GM19238 (cell line): ENCODE measurements around the gene KLK8.
"Not testable (repeated sequence)": the region's sequence is repeated elsewhere in the genome, so short reads cannot be mapped to it uniquely, and the experiment has no call there.

Experiments
- DNase-seq: peaks from one replicate; pipeline ENCODE4 v3.0.0; 2011; ENCODE audit warnings: low spot score; ENCODE audit not compliant: insufficient read length

The KLK8 gene

DNA sequence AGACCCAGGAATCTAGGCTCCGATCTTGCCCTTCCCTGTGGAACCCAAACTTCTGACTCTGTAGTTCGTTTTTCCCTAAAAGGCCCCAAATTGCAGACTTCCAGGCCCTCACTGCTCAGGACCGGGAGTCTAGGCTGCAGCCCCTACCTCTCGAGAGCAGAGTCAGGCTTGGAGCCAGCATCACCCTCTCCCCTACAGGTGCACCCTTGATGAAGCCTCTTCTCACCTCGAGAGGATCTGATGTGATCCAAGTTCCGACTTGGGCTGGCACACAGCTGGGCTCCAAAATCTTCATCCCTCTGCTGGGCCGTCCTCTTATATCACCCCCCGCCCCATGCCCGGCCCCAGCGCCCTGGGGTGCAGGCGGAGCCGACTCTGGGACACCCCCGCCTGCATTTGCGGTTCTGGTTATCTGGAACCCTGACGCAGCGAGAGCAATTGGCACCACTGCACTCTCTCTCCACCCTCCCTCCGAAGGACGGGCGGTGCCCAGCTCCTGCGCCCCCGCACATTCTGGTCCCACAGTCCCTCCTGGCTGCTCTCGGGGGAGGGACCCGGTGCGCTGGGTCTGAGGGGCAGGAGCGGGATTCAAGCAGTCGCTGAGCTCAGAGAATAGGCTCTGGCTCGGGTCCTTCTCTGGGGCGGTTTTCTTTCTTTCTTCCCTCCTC, 17.6 kb downstream of the KLK8 start, which contains the start of gene KLK7:
Gene KLK7, minus strand, starts transcription at position 293 of the 668 bp plus-strand sequence. CDS start 1,518 bp downstream, outside the sequence.
- DNase-seq, result no peak

DNA sequence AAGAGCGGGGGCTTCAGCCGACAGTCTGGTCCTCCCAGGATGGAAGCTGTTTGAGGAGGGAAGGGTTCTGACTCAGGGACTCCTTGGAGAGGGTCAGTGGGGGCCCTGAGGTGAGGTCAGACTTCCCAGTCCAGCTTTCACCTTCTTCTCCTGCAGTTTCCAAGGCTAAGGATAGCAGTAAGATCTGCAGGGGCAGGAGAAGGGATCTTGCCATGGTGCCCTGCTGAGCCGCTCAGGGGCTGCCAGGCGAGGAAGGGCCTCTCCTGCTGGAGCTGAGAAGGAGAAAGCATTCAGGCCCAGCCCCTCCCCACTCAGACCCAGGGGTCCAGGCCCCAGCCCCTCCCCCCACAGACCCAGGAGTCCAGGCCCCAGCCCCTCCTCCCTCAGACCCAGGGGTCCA, 19.2 kb downstream of the KLK8 start:
- DNase-seq, result no peak

- DNase-seq, result no peak
These were observed 19.7 kb downstream of the KLK8 start for GRCh38 chr19:50981587-50982146.

DNA sequence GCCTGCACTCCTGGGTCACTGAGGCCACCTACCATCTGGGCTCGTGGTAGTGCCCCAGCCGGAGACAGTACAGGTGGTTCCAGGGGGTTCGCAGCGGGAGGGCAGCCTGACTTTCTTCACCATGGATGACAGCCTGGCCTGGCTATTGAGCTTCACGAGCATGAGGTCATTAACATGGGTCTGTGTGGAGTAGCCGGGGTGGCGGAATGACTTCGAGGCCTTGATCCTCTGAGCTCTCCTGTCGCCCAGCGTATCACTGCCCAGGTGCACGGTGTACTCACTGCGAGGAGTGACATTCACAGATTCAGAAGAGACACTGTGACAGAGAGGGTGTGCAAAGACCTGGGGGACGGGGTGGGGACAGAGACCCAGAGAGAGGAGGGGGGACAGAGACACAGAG, 21.2 kb downstream of the KLK8 start:
- DNase-seq, result no peak

GRCh38 chr19:50979758-50980157, 21.6 kb downstream of the KLK8 start:
- no peak for DNase-seq

DNA sequence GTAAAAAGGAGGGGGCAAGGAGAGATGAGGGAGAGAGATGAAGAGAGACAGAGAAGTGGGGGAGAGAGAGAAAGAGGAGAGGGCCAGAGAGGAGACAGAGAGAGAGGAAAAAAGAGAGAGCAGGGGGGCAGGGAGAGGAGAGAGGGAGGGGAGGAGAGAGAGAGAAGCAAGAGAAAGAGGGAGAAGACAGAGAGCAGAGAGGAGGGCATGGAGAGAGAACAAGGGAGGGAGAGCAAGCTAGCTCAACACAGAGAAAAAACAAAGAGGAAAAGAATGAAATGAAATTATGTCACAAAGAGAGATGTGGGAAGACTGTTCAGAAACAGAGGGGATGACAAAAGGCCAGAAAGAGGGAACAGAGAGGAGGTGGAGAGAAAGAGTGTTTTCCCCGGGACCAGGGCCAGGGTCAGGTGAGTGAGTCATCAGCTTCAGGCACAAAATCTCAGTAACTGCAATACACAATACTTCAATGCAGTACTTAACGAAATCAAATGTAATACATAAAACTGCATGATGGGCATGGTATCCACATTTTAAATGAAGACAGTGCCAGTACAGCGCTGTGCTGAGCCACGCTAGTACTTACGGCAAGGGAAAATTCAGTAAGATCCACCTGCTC, 22.5 kb downstream of the KLK8 start:
- no peak for DNase-seq

GRCh38 chr19:50977626-50978025, 23.8 kb downstream of the KLK8 start:
- no peak for DNase-seq

DNA sequence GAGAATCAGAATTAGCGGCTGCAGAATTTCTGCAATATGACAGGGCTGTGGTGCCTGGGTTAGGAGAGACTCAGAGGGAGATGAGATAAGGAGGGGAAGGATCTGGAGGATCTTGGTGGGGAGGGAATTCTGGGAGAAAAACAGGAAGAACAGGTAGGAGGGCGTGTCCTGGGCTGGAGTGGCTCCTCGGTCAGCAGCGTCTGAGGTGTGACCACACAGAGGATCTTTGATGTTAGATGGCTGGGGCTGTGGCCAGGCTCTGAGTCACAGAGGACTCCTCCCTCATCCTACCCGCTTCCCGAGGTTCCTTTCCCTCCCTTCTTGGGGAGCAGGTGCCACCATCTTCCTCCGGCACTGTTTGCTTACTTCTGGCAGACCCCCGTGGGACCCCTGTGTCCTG, 25.6 kb downstream of the KLK8 start:
- DNase-seq, result no peak

GRCh38 chr19:50974702-50975556, 26.5 kb downstream of the KLK8 start:
- DNase-seq, result no peak

DNA sequence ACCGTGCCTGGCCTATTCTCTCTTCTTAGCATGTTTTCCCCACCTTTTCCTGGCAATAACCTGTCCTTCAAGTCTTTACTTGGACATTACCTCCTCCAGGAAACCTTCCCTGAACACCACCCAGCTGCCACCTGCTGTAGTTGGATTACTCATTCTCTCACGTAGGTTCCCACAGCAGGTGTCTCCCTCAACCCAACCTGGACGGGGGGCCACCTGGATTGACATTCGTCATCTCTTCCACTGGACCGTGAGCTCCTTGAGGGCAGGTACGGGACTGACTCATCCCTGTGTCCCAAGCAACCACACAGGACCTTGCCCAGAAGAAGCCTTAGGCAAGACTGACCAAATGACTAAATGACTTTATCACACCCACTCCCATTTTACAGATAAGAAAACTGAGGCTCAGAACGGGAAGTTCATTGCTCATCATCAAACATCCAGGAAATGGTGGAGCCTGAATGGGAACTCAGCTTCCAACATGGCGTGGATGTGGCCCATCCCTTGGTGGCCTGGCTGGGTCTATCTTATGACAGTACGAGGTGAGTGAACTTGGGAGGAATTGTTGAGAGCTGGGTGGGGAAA, 28.5 kb downstream of the KLK8 start:
- DNase-seq, result no peak

DNA sequence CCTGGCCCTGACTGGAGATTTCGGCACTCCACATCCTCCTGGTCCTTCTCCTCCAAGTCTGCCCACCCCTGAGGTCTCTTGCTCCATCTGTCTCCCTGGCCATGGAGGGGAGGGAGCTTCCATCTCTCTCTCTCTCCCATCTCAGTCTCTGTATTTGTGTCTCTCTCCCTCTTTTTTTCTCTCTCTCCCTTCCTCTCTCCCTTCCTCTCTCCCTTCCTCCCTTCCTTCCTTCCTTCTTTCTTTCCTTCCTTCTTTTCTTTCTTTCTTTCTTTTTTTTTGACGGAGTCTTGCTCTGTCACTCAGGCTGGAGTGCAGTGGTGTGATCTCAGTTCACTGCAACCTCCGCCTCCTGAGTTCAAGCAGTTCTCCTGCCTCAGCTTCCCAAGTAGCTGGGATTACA, 31.6 kb downstream of the KLK8 start:
- not testable (repeated sequence) for DNase-seq

GRCh38 chr19:50969413-50969760, 32.0 kb downstream of the KLK8 start, which contains the start of gene KLK6:
Gene KLK6, minus strand, starts transcription at chr19:50969591. Its CDS starts 1,487 bp downstream, at chr19:50968104.
- DNase-seq, result no peak

GRCh38 chr19:50968716-50969412, 32.5 kb downstream of the KLK8 start:
- DNase-seq, result no peak

- no peak for DNase-seq
These were observed 33.3 kb downstream of the KLK8 start for GRCh38 chr19:50967929-50968715.

GRCh38 chr19:50964266-50964665, 37.1 kb downstream of the KLK8 start:
- no peak for DNase-seq

GRCh38 chr19:50963381-50963780, 38.0 kb downstream of the KLK8 start:
- no peak for DNase-seq

GRCh38 chr19:50962245-50962644, 39.2 kb downstream of the KLK8 start:
- no peak for DNase-seq

GRCh38 chr19:50959731-50960500, 41.5 kb downstream of the KLK8 start:
- DNase-seq, result no peak

DNA sequence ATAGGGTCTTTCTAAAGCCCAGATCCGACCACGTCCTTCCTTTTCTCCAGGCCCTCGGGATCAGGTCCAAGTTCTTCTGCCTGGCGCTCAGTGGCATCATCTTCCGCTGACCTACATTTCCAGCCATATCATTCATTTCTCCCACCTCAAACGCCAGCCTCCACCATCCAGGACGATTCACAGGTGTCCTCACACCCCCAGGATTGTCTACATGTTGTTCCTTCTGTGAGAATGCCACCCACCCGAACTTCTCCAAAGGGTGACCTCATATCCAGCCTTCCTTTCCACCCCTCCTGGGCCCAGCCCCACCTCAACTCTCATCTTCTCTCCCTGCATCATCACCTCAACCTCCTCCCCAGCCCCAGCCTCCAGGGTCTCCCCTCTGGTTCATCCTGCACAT, 43.8 kb downstream of the KLK8 start:
- DNase-seq, result no peak
